ENCODE results near the gene MFNG. TPM values are rescaled to one million over a fixed set of nuclear protein-coding genes. Genes with fewer than 3 reads are reported as not detected.

The MFNG gene
- total RNA-seq, 2 experiments from 2014 or later = 101 to 106 TPM

GRCh38 chr22:37431801-37432707, 54.1 kb downstream of the MFNG start:
- intact Hi-C loops (cut with micrococcal nuclease) = loop anchor here (1.0 kb wide), 1 partner anchor 12 kb away; no protein-coding TSS in a partner anchor
- Mint-ChIP-seq H3K9me3 (peaks cover 4% of the 10 kb centered on the region), H3K27me3 (peaks cover 37% of the 10 kb centered on the region), H3K4me3 (no peak overlapping the region), H3K27ac (peak overlapping the region; percentile 60), H3K36me3 (peaks cover 4% of the 10 kb centered on the region), H3K4me1 (ENCODE audit: low read depth) (peaks cover 27% of the 10 kb centered on the region)
- DNase-seq = peak; percentile 79
- ChIA-PET POLR2A (interaction anchor here (1.0 kb wide), 1 partner anchor 15 kb away, joined by 3 read pairs; no protein-coding TSS in a partner anchor), CTCF (interaction anchor here (0.7 to 7.3 kb wide), 12 partner anchors 16 to 491 kb away, joined by 3 to 68 read pairs (median 4); partner anchors contain the start of gene GGA1)

- POLR2A ChIA-PET = interaction anchor here (1.0 kb wide), 1 partner anchor 15 kb away, joined by 3 read pairs; no protein-coding TSS in a partner anchor
- DNase-seq = no peak
- intact Hi-C loops (cut with micrococcal nuclease) = no loop called here
- H3K4me3 Mint-ChIP-seq = no peak overlapping the region
- peaks cover 4% of the 10 kb centered on the region for H3K9me3 Mint-ChIP-seq
- no peak overlapping the region for H3K27ac Mint-ChIP-seq
- H3K36me3 Mint-ChIP-seq = peaks cover 4% of the 10 kb centered on the region
- peaks cover 44% of the 10 kb centered on the region for H3K27me3 Mint-ChIP-seq
- CTCF ChIA-PET = interaction anchor here (0.7 to 7.3 kb wide), 10 partner anchors 16 to 490 kb away, joined by 3 to 68 read pairs (median 4); partner anchors contain the start of gene GGA1
- H3K4me1 Mint-ChIP-seq (ENCODE audit: low read depth) = peaks cover 27% of the 10 kb centered on the region
Measured at GRCh38 chr22:37431366-37431765, 54.8 kb downstream of the MFNG start.

- H3K27me3 Mint-ChIP-seq = peaks cover 48% of the 10 kb centered on the region
- peaks cover 27% of the 10 kb centered on the region for H3K4me1 Mint-ChIP-seq (ENCODE audit: low read depth)
- no peak for DNase-seq
- intact Hi-C loops (cut with micrococcal nuclease) = no loop called here
- ChIA-PET POLR2A (interaction anchor here (1.0 kb wide), 1 partner anchor 14 kb away, joined by 3 read pairs; no protein-coding TSS in a partner anchor), CTCF (interaction anchor here (0.7 to 7.3 kb wide), 10 partner anchors 8 to 490 kb away, joined by 3 to 68 read pairs (median 5); no protein-coding TSS in a partner anchor)
- peaks cover 4% of the 10 kb centered on the region for H3K36me3 Mint-ChIP-seq
- H3K27ac Mint-ChIP-seq = no peak overlapping the region
- H3K4me3 Mint-ChIP-seq = no peak overlapping the region
- H3K9me3 Mint-ChIP-seq = peaks cover 4% of the 10 kb centered on the region
Measured at GRCh38 chr22:37430941-37431340, 55.2 kb downstream of the MFNG start.

GRCh38 chr22:37428649-37429586, 57.3 kb downstream of the MFNG start:
- peaks cover 27% of the 10 kb centered on the region for H3K4me1 Mint-ChIP-seq (ENCODE audit: low read depth)
- POLR2A ChIA-PET = no interaction called here
- H3K27ac Mint-ChIP-seq = no peak overlapping the region
- H3K27me3 Mint-ChIP-seq = peaks cover 55% of the 10 kb centered on the region
- H3K4me3 Mint-ChIP-seq = no peak overlapping the region
- intact Hi-C loops (cut with micrococcal nuclease) = no loop called here
- CTCF ChIA-PET = interaction anchor here (0.6 to 7.3 kb wide), 21 partner anchors 10 to 168 kb away, joined by 3 to 68 read pairs (median 4); partner anchors contain the start of gene CYTH4
- peak; percentile 66 for DNase-seq
- peaks cover 4% of the 10 kb centered on the region for H3K9me3 Mint-ChIP-seq
- peaks cover 4% of the 10 kb centered on the region for H3K36me3 Mint-ChIP-seq

- Mint-ChIP-seq H3K27me3 (peaks cover 53% of the 10 kb centered on the region), H3K27ac (no peak overlapping the region), H3K9me3 (peaks cover 4% of the 10 kb centered on the region), H3K36me3 (peaks cover 4% of the 10 kb centered on the region), H3K4me1 (ENCODE audit: low read depth) (peaks cover 25% of the 10 kb centered on the region), H3K4me3 (no peak overlapping the region)
- ChIA-PET POLR2A (no interaction called here), CTCF (interaction anchor here (0.6 to 7.3 kb wide), 14 partner anchors 10 to 168 kb away, joined by 3 to 68 read pairs (median 4); partner anchors contain the start of gene CYTH4)
- DNase-seq = no peak
- intact Hi-C loops (cut with micrococcal nuclease) = no loop called here
Measured at GRCh38 chr22:37427711-37428635, 58.2 kb downstream of the MFNG start.

GRCh38 chr22:37427135-37427710, 59.0 kb downstream of the MFNG start, which contains the start of gene ELFN2:
ELFN2 (minus strand) TSS chr22:37427479; CDS start chr22:37375534, 51,945 bp downstream.
- Mint-ChIP-seq H3K9me3 (no peaks in the 10 kb centered on the region), H3K4me1 (ENCODE audit: low read depth) (peaks cover 18% of the 10 kb centered on the region), H3K36me3 (no peaks in the 10 kb centered on the region), H3K4me3 (peak within 1 kb of the TSS; percentile 20), H3K27me3 (peaks cover 53% of the 10 kb centered on the region), H3K27ac (no peak within 1 kb of the TSS)
- POLR2A ChIA-PET = no interaction called here
- DNase-seq = no peak
- CTCF ChIA-PET = interaction anchor here (2.0 to 7.3 kb wide), 2 partner anchors 103 to 111 kb away, joined by 4 to 68 read pairs; no protein-coding TSS in a partner anchor
- intact Hi-C loops (cut with micrococcal nuclease) = no loop called here

GRCh38 chr22:37426706-37427134, 59.5 kb downstream of the MFNG start:
- ChIA-PET CTCF (no interaction called here), POLR2A (no interaction called here)
- no peak overlapping the region for H3K27ac Mint-ChIP-seq
- intact Hi-C loops (cut with micrococcal nuclease) = no loop called here
- H3K4me1 Mint-ChIP-seq (ENCODE audit: low read depth) = peaks cover 13% of the 10 kb centered on the region
- H3K27me3 Mint-ChIP-seq = peaks cover 54% of the 10 kb centered on the region
- H3K36me3 Mint-ChIP-seq = no peaks in the 10 kb centered on the region
- no peak for DNase-seq
- H3K9me3 Mint-ChIP-seq = no peaks in the 10 kb centered on the region
- peak overlapping the region; percentile 20 for H3K4me3 Mint-ChIP-seq

- DNase-seq = no peak
- ChIA-PET POLR2A (interaction anchor here (0.9 kb wide), 1 partner anchor 59 kb away, joined by 3 read pairs; no protein-coding TSS in a partner anchor), CTCF (interaction anchor here (1.0 to 1.6 kb wide), 2 partner anchors 8 to 108 kb away, joined by 3 read pairs; no protein-coding TSS in a partner anchor)
- Mint-ChIP-seq H3K27ac (no peak overlapping the region), H3K27me3 (peaks cover 58% of the 10 kb centered on the region), H3K4me1 (ENCODE audit: low read depth) (peaks cover 7% of the 10 kb centered on the region), H3K9me3 (no peaks in the 10 kb centered on the region), H3K4me3 (no peak overlapping the region), H3K36me3 (no peaks in the 10 kb centered on the region)
- intact Hi-C loops (cut with micrococcal nuclease) = no loop called here
Measured at GRCh38 chr22:37425800-37426705, 60.1 kb downstream of the MFNG start.

GRCh38 chr22:37425369-37425768, 60.8 kb downstream of the MFNG start:
- intact Hi-C loops (cut with micrococcal nuclease) = no loop called here
- Mint-ChIP-seq H3K27me3 (peaks cover 60% of the 10 kb centered on the region), H3K4me3 (no peak overlapping the region), H3K27ac (no peak overlapping the region), H3K36me3 (no peaks in the 10 kb centered on the region), H3K9me3 (no peaks in the 10 kb centered on the region), H3K4me1 (ENCODE audit: low read depth) (peaks cover 6% of the 10 kb centered on the region)
- no peak for DNase-seq
- ChIA-PET CTCF (interaction anchor here (1.0 to 1.6 kb wide), 2 partner anchors 9 to 108 kb away, joined by 3 read pairs; no protein-coding TSS in a partner anchor), POLR2A (interaction anchor here (0.9 kb wide), 1 partner anchor 59 kb away, joined by 3 read pairs; no protein-coding TSS in a partner anchor)

GRCh38 chr22:37423283-37423682, 62.9 kb downstream of the MFNG start:
- H3K27ac Mint-ChIP-seq = no peak overlapping the region
- intact Hi-C loops (cut with micrococcal nuclease) = no loop called here
- DNase-seq = no peak
- H3K9me3 Mint-ChIP-seq = no peaks in the 10 kb centered on the region
- POLR2A ChIA-PET = no interaction called here
- H3K36me3 Mint-ChIP-seq = no peaks in the 10 kb centered on the region
- peaks cover 16% of the 10 kb centered on the region for H3K4me1 Mint-ChIP-seq (ENCODE audit: low read depth)
- CTCF ChIA-PET = no interaction called here
- H3K27me3 Mint-ChIP-seq = peaks cover 60% of the 10 kb centered on the region
- no peak overlapping the region for H3K4me3 Mint-ChIP-seq
